Measurements from ENCODE around the gene LOXL1.

- TF ChIP-seq POLR2A (IDR thresholded peaks at IDR 0.05), result no peak
- TF ChIP-seq CTCF (IDR thresholded peaks at IDR 0.05), result no peak
- no peak for TF ChIP-seq POLR2AphosphoS5 (IDR thresholded peaks at IDR 0.05)
Observed at GRCh38 chr15:73978896-73979295, 52.6 kb downstream of the LOXL1 start.
